GM18498 (cell line): ENCODE results near the gene ENTPD5.
A peak's percentile ranks its signal among the peaks of the same experiment; 100 is the strongest.

ENCODE experiments used
- ATAC-seq: cut with Tn5 transposase; IDR thresholded peaks from one replicate; pipeline ENCODE4 v1.9.1; 2021; ENCODE audit warnings: mild to moderate bottlenecking, moderate library complexity; ENCODE audit not compliant: unreplicated experiment

Gene ENTPD5, protein sequence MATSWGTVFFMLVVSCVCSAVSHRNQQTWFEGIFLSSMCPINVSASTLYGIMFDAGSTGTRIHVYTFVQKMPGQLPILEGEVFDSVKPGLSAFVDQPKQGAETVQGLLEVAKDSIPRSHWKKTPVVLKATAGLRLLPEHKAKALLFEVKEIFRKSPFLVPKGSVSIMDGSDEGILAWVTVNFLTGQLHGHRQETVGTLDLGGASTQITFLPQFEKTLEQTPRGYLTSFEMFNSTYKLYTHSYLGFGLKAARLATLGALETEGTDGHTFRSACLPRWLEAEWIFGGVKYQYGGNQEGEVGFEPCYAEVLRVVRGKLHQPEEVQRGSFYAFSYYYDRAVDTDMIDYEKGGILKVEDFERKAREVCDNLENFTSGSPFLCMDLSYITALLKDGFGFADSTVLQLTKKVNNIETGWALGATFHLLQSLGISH

DNA sequence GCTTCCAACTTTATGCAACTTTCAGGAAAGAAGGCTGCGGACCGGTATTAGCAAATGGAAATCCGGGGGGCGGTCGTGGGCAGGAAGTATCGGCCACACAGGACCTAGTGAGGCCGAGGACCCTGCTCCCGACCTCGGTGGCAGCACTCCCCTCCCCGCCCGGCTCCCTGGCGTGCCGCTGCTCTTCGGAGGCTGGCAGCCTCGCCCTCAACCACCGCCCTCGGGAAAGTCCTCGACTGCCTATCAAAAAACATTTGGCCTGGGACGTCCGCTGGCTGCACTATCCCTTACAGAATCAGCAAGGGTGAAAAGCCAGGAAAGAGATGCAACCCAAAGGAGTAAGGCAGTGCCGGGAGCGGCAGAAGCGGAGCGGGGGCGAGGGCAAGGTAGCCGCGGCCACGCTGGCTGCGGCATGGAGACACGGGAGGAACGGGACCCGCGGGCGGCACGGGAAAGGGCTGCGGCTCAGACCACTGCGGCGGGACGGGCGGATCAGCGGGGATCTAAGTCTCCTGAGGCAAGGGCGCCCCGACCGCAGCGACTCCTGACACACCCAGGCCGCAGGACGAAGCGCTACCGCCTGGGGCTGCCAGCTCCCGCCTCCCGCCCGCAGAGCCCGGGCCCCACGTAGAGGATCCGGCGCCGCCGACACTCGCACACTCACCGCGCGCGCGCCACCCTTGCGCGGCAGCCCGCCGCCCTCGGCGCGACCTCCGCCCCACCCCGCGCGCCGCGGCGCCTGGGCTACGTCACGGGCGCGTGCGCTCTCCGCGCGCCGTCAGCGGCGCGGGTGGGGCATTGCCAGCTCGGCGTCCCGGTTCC, at the start of gene ENTPD5, which contains the start of gene BBOF1:
Gene ENTPD5, minus strand, starts transcription at position 703 of the 822 bp plus-strand sequence. CDS start 31,186 bp downstream, outside the sequence.
Gene BBOF1, plus strand, starts transcription at position 764 of the 822 bp plus-strand sequence. CDS start 130 bp downstream, outside the sequence.
- peak; percentile 91 for ATAC-seq

GRCh38 chr14:74065746-74066575, 46.9 kb upstream of the ENTPD5 start:
- ATAC-seq: no peak

DNA sequence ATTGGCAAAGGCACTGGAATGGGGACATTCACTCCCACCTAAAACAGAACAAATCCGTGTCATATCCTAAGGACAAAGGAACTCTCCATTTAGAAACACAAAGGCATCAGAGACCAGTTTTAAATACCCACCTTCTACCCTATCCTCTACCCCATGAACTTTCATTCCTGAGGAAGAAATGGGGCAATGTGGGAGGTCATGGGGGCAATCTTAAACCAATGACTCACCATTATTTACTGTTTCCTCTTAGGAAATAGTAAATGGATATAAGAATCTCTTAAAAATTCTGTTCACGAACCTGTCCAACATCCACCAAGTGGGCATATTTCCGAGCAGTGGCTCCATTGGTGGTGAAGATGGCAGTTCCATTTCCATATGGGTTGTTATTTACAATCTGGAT, 45.8 kb upstream of the ENTPD5 start:
- ATAC-seq: no peak

- no peak for ATAC-seq
These were observed 45.3 kb upstream of the ENTPD5 start for GRCh38 chr14:74064426-74064825.

DNA sequence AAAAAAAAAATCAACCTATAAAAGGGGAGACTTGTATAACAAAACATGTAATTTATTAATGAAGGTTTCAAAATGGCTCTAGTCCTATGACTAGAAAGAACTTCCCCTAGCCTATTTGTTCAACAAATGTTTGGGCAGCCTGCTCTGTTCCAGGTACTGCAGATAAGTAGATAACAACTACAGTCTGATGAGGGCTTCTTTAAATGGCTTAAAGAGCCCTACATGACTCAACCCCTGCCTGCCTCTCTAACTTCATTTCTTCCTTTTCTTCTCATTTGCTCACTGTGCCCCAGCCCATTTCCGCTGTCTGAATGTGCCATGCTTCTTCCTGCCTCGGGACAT, 43.7 kb upstream of the ENTPD5 start:
- ATAC-seq: no peak

DNA sequence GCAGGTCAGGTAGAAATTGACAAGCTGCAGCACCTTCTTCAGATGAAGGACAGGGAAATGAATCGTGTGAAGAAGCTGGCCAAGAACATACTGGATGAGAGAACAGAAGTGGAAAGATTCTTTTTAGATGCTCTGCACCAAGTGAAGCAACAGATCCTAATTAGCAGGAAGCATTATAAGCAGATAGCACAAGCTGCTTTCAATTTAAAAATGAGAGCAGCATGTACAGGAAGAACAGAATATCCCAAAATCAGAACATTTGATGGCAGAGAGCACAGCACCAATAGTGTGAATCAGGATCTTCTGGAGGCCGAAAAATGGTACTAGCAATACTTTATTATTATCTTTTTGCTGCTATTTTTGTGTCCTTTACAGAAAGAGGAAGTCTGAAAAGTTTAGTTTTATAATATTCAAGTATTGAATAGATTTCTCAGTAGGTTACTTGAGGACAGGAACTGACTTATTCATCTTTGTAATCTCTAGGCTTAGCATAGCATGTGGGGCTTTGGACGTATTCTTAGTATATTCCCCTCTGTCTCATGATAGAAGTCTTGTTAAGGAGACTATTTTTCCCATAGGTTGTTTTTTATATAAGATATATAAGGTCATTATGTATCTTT, 30.9 kb upstream of the ENTPD5 start:
- ATAC-seq: no peak

DNA sequence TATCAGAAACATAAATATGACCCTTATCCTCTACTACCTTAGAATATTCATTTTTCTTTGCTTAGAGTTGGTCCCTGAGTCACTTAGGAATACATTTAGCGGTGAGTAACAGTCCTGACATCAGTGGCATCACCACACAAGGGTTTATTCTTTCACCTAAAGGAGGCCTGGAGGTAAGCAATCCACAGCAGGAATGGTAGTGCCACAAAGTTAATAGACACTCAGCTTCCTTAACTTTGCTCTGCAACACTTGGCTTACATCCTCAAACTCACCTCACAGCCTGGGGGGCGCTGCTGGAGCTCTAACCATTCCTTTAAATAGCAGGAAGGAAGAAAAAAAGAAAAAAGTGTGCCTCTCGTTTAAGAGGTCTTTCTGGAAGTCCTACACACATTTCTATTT, 29.2 kb upstream of the ENTPD5 start:
- no peak for ATAC-seq

GRCh38 chr14:74045522-74045921, 26.4 kb upstream of the ENTPD5 start:
- ATAC-seq: no peak

- no peak for ATAC-seq
These were observed 23.2 kb upstream of the ENTPD5 start for GRCh38 chr14:74042296-74042695.

DNA sequence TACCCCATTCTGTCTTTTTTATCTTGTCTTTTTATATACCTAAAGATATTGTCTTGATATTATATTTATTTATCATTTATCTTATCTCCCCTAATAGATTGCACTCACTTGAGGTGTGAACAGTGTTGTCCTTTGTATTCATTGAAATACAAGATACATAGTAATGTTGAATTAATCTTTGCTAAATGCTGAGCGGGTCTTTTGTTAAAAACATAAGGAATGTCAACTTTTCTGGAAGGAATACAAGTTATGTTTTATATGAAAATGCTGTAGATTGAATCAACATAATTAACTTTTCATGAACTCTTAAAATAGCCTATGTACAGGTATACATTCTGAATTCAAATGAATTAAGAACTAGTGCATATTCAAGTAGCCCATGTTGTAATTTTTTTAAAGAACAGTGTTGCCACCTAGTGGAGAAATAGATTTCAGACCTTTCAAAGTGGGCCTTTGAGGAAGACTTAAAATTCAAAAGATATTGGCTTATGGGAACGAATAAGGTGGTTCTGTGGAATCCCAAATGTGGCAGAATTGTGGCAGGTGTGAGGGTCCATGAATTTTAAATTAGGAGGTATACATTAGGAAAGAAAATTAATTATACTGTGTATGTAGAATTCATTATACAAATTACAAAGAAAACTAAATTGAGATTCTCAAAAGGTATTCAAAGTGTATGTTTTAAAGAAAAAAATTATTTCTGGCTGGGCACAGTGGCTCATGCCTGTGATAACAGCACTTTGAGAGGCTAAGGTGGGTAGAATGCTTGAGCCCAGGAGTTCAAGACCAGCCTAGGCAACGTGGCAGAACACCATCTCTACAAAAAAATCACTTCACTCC, 19.2 kb upstream of the ENTPD5 start:
- ATAC-seq: no peak

DNA sequence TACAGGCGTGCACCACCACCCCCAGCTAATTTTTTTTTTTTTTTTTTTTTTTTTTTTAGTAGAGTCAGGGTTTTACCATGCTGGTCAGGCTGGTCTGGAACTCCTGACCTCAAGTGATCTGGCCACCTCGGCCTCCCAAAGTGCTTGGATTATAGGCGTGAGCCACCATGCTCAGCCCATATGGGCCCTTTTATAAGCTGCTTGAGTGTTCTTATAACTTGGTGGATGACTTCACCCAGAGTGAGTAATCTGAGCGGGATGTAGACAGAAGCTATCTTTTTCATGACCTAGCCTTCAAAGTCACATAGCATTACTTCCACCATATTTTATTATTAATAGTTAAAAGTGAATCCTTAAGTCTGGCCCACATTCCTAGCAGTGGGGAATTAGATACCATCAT, 16.5 kb upstream of the ENTPD5 start:
- no peak for ATAC-seq

DNA sequence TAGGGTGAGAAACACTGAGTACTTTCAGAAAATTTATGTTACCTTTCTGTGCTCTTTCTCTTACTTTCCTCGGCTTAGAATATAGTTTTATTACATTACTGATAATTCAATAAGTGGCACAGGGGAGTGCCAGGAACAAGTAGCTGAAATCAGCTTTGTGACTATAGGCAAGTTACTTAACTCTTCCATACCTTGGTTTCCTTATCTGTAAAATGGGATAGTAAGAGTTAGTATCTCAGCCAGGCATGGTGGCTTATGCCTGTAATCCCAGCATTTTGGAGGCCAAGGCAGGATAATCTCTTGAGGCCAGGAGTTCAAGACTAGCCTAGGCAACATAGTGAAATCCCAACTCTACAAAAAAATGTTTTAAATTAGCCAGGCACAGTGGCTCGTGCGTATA, 15.5 kb upstream of the ENTPD5 start:
- no peak for ATAC-seq

- ATAC-seq: no peak
These were observed 10.0 kb upstream of the ENTPD5 start for GRCh38 chr14:74029136-74029535.

DNA sequence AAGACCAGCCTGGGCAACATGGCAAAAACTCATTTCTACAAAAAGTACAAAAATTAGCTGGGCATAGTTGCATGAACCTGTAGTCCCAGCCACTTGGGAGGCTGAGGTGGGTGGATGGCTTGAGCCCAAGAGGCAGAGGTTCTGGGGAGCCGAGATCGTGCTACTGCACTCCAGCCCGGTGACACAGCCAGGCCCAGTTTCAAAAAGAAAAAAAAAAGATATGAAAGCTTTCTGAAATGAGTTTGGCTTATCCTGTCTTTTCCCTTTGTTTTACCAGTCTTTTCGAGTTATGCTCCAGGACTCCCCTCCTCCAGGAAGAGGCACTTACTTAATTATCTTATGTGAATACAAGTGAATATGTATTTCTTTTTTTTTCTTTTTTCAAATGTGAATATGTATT, 3.3 kb upstream of the ENTPD5 start:
- ATAC-seq: no peak

DNA sequence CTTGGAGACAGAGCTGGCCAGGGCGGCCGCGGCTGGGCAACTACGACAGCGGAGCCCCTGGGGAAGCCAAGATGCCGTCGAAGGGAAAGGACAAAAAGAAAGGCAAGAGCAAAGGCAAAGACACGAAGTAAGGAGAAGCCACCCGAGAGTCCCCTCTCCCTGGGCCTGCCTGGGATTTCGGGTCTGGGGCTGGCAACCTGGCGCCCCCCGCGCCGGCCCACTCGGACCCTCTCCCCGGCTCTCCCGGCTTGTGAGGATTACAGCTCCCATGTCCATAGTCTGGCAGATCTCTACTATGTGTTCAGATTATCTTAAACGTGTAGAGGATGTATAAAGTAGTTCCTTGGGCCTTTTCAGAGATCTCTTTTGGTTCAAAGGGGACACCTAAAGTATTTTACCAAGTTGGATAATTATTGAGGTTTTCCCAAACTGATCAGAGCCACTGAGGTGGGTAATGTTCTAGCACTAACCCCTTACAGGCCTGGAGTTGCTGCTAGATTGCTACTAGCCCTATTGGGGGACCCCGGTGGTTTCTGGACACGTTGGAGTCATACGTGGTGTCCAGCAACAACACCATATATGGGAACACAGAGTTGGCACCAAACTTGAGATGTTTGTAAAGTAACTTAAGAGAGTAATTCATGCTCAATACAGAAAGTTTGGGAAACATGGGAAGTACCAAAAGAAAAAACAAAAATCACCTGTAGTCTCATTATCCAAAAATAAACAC, 485 bp upstream of the ENTPD5 start:
- ATAC-seq: no peak

DNA sequence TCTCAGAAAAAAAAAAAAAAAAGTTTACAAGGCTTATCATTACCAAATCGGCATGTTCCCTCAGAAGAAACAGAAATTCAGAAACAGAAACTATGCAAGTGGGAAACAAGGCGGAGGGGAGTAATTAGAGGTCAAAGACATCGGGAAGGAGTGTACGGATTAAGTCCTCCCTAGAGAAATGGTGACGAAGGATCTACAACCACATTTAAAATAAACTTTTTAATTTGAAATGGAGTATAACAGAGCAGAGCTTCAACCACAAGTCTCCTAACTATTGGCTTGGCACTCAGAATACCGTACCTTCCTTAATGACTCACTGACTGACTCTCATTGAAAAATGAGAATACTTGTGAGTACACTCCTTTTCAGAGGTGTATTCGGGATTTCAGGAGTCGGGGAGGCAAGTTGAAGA, 908 bp downstream of the ENTPD5 start:
- peak; percentile 1 for ATAC-seq

- no peak for ATAC-seq
These were observed 3.1 kb downstream of the ENTPD5 start for GRCh38 chr14:74015963-74016362.

DNA sequence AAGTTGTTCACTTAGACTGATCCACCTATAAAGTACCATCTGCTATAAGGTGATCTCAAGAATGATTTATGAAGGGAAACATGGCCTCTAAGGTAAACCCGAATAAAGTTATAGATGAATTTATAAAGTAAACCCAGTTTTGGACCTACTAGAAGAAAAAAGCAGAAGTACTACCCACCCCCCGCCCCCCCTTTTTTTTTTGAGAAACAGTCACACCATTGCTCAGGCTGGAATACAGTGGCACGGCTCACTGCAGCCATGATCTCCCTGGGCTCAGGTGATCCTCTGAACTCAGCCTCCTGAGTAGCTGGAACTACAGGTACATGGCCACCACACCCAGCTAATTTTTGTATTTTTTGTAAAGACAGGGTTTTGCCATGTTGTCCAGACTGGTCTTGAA, 3.9 kb downstream of the ENTPD5 start:
- ATAC-seq: no peak

GRCh38 chr14:74014299-74014698, 4.8 kb downstream of the ENTPD5 start:
- no peak for ATAC-seq
